GM12865 (cell line): Measurements from ENCODE around the gene BEX5.
"Not testable (repeated sequence)": the region's sequence is repeated elsewhere in the genome, so short reads cannot be mapped to it uniquely, and the experiment has no call there.

Experiments
- DNase-seq: peaks from one replicate; pipeline ENCODE4 v3.0.0; 2010; ENCODE audit warnings: low read depth
- H3K4me3 ChIP-seq: 2 replicates; pipeline ENCODE4 v1.5.1; 2011; ENCODE audit warnings: mild to moderate bottlenecking, low read depth, low read length, control low read depth
- CTCF ChIP-seq: IDR thresholded peaks from 2 replicates; pipeline ENCODE4 v1.5.1; 2011; ENCODE audit warnings: low read length, control low read depth, low read depth, inconsistent platforms; ENCODE audit not compliant: insufficient read depth; ENCODE audit errors: missing control alignments

Gene BEX5

GRCh38 chrX:102129473-102129872 lies 26.3 kb downstream of the BEX5 start:
- no peak for DNase-seq
- H3K4me3 ChIP-seq = no peak overlapping the region
- TF ChIP-seq CTCF = peak; percentile 4

GRCh38 chrX:102126863-102127262 lies 28.9 kb downstream of the BEX5 start:
- no peak for TF ChIP-seq CTCF
- H3K4me3 ChIP-seq = no peak overlapping the region
- no peak for DNase-seq

- DNase-seq, H3K4me3 ChIP-seq: not testable (repeated sequence)
These were observed 29.5 kb downstream of the BEX5 start for GRCh38 chrX:102126080-102126818.

- DNase-seq, H3K4me3 ChIP-seq: not testable (repeated sequence)
These were observed 30.3 kb downstream of the BEX5 start, which contains the start of gene TCEAL2 for GRCh38 chrX:102125436-102125835. TCEAL2 (plus strand) TSS chrX:102125679; CDS start chrX:102126831, 1,152 bp downstream.

GRCh38 chrX:102125014-102125413 lies 30.8 kb downstream of the BEX5 start:
- DNase-seq, H3K4me3 ChIP-seq: not testable (repeated sequence)

GRCh38 chrX:102115748-102116147 lies 40.0 kb downstream of the BEX5 start:
- no peak overlapping the region for H3K4me3 ChIP-seq
- TF ChIP-seq CTCF = no peak
- DNase-seq = no peak

GRCh38 chrX:102113367-102113766 lies 42.4 kb downstream of the BEX5 start:
- no peak overlapping the region for H3K4me3 ChIP-seq
- DNase-seq = no peak
- TF ChIP-seq CTCF = no peak
